ENCODE measurements around the gene SH3TC1. TPM values are rescaled to one million over a fixed set of nuclear protein-coding genes. Genes with fewer than 3 reads are reported as not detected.

The SH3TC1 gene
- total RNA-seq, 1 donor from 2014 or later = 64.5 TPM

DNA sequence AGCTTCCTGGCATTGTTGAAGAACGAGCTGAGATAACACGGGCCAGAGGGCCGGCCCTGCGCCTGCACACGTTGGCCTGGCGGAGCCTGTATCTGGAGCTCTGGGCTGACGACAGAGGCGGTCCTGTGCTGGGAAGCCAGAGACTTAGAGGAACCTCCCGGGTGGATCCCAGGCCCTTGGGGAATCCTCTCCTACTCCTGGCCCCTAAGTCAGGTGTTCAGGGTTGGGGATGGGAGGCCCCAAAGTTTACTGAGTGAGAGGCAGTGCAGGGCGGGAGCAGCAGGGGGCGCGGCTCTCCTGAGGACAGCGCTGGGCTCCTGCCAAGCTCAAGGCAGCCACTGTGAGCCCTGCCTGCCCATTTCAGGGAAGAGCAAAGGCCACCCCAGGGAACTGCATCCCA, 68.0 kb downstream of the SH3TC1 start:
- Histone ChIP-seq H3K4me1 (peaks cover 4 to 6% of the 10 kb centered on the region in 2 donors), H3K27me3 (no peaks in the 10 kb centered on the region), H3K4me3 (no peak overlapping the region), H3K36me3 (no peaks in the 10 kb centered on the region), H3K9me3 (no peaks in the 10 kb centered on the region), H3K27ac (peak overlapping the region in 1 of 2 donors; percentile 12)
- DNase-seq (ENCODE audit: low spot score in 2 of 2) = peak in 1 of 2 donors; percentile 78
- intact Hi-C loops (cut with DNase I) = no loop called here
- peak; percentile 34 to 59 (median 46) for TF ChIP-seq CTCF (IDR thresholded peaks at IDR 0.05)

- Histone ChIP-seq H3K4me1 (peaks cover 12 to 13% of the 10 kb centered on the region in 2 donors), H3K4me3 (no peak overlapping the region), H3K36me3 (no peaks in the 10 kb centered on the region), H3K9me3 (no peaks in the 10 kb centered on the region), H3K27me3 (no peaks in the 10 kb centered on the region), H3K27ac (no peak overlapping the region)
- intact Hi-C loops (cut with DNase I) = no loop called here
- TF ChIP-seq CTCF (IDR thresholded peaks at IDR 0.05) = no peak
- DNase-seq (ENCODE audit: low spot score in 2 of 2) = no peak
Measured at GRCh38 chr4:8268211-8268610, 69.1 kb downstream of the SH3TC1 start.

GRCh38 chr4:8268901-8269534, 69.9 kb downstream of the SH3TC1 start:
- no peak for TF ChIP-seq CTCF (IDR thresholded peaks at IDR 0.05)
- peaks cover 13 to 15% of the 10 kb centered on the region in 2 donors for H3K4me1 ChIP-seq
- H3K36me3 ChIP-seq = no peaks in the 10 kb centered on the region
- no peak for DNase-seq (ENCODE audit: low spot score in 2 of 2)
- H3K27me3 ChIP-seq = no peaks in the 10 kb centered on the region
- intact Hi-C loops (cut with DNase I) = no loop called here
- no peaks in the 10 kb centered on the region for H3K9me3 ChIP-seq
- peak overlapping the region in 1 of 2 donors; percentile 44 for H3K27ac ChIP-seq
- peak overlapping the region in 1 of 2 donors; percentile 65 for H3K4me3 ChIP-seq

- peak within 1 kb of the TSS in 1 of 2 donors; percentile 44 for H3K27ac ChIP-seq
- no peaks in the 10 kb centered on the region for H3K27me3 ChIP-seq
- no peaks in the 10 kb centered on the region for H3K9me3 ChIP-seq
- no peaks in the 10 kb centered on the region for H3K36me3 ChIP-seq
- H3K4me1 ChIP-seq = peaks cover 13 to 15% of the 10 kb centered on the region in 2 donors
- intact Hi-C loops (cut with DNase I) = no loop called here
- H3K4me3 ChIP-seq = peak within 1 kb of the TSS; percentile 43 to 65
- no peak for DNase-seq (ENCODE audit: low spot score in 2 of 2)
- no peak for TF ChIP-seq CTCF (IDR thresholded peaks at IDR 0.05)
Measured at GRCh38 chr4:8269535-8270417, 70.7 kb downstream of the SH3TC1 start, which contains the start of gene HTRA3. Gene HTRA3 (plus strand): TSS chr4:8269754. CDS start chr4:8269969, 215 bp downstream.

DNA sequence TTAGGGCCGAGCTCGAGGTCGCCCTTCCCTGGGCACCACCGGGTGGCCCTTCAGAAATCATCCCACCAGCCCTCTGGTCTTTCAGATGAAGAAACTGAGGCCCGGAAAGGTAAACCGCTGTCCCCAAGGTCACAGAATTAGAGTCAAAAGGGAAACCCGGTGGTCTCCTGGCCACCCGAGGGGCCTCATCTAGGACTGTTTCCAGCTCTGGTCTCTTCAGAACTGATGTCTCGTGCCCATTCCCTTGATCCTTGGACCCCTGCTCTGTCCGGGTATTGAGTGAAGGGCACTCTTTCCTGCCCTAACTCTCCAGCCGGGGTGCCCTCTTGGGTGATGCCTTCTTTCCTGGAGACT, 71.3 kb downstream of the SH3TC1 start:
- Histone ChIP-seq H3K9me3 (no peaks in the 10 kb centered on the region), H3K27me3 (no peaks in the 10 kb centered on the region), H3K4me3 (peak overlapping the region; percentile 43 to 65), H3K36me3 (no peaks in the 10 kb centered on the region), H3K4me1 (peaks cover 17 to 22% of the 10 kb centered on the region in 2 donors), H3K27ac (peak overlapping the region in 1 of 2 donors; percentile 32)
- no peak for DNase-seq (ENCODE audit: low spot score in 2 of 2)
- TF ChIP-seq CTCF (IDR thresholded peaks at IDR 0.05) = no peak
- intact Hi-C loops (cut with DNase I) = no loop called here
